K562 (cell line): ENCODE measurements around the gene CEP120. TPM values are rescaled to one million over a fixed set of nuclear protein-coding genes. Genes with fewer than 3 reads are reported as not detected.

ENCODE experiments used
- CREB1 ChIP-seq, 2 experiments: sonication (generic) in 1 of 2; formaldehyde crosslinking in 1 of 2; IDR thresholded peaks; 2 replicates each; pipeline versions ENCODE4 v1.6.1 to v1.8.0; 2012 to 2022; ENCODE audit warnings: inconsistent platforms in 1 of 2, mild to moderate bottlenecking in 1 of 2, missing genetic modification reagents in 1 of 2, moderate library complexity in 1 of 2
- polyA plus RNA-seq, 8 experiments: library from polyadenylated mRNA; depleted of rRNA in 4 of 8; stranded (reverse) in 5 of 8; unstranded in 3 of 8; fragments of >200 nt; fragmentation: Nextera tagmentation in 2 of 8; fragmentation: Illumina TruSeq in 1 of 8; extraction: Ambion mirVana in 2 of 8; extraction: Trizol in 1 of 8; gene quantifications; 2 replicates each; pipeline versions ENCODE4 v1.2.1 to v1.2.3, GENCODE V29; 2011 to 2014; ENCODE audit warnings: inconsistent platforms in 1 of 8, missing spikeins in 1 of 8
- total RNA-seq, 7 experiments: library from RNA; depleted of rRNA in 6 of 7; stranded (reverse); fragments of >200 nt in 6 of 7; fragmentation: Illumina TruSeq in 2 of 7; extraction: Trizol in 2 of 7; gene quantifications; 2 replicates each; pipeline versions ENCODE4 v1.2.1 to v1.2.3, GENCODE V29; 2011 to 2021; ENCODE audit warnings: low replicate concordance in 1 of 7
- TF ChIP-seq, protein P1 (sequence below): fragments of 450-650 bp; IDR thresholded peaks from 2 replicates; pipeline ENCODE4 v1.6.1; 2016; ENCODE audit warnings: low read depth
- TF ChIP-seq, protein P2 (sequence below): fragments of 450-650 bp; IDR thresholded peaks from 2 replicates; pipeline ENCODE4 v1.6.1; 2016; ENCODE audit warnings: mild to moderate bottlenecking, moderate library complexity
- TF ChIP-seq, protein P3 (sequence below): fragments of 450-650 bp; IDR thresholded peaks from one replicate; pipeline ENCODE4 v1.6.1; 2018; ENCODE audit warnings: mild to moderate bottlenecking, moderate library complexity; ENCODE audit not compliant: partially characterized antibody

The CEP120 gene
- total and polyA plus RNA-seq, 9 of the 15 experiments (the other 6 are each of a cell fraction or from before 2014, with no cell fraction given) = 3.3 to 24.9 (median 14.4) TPM

DNA sequence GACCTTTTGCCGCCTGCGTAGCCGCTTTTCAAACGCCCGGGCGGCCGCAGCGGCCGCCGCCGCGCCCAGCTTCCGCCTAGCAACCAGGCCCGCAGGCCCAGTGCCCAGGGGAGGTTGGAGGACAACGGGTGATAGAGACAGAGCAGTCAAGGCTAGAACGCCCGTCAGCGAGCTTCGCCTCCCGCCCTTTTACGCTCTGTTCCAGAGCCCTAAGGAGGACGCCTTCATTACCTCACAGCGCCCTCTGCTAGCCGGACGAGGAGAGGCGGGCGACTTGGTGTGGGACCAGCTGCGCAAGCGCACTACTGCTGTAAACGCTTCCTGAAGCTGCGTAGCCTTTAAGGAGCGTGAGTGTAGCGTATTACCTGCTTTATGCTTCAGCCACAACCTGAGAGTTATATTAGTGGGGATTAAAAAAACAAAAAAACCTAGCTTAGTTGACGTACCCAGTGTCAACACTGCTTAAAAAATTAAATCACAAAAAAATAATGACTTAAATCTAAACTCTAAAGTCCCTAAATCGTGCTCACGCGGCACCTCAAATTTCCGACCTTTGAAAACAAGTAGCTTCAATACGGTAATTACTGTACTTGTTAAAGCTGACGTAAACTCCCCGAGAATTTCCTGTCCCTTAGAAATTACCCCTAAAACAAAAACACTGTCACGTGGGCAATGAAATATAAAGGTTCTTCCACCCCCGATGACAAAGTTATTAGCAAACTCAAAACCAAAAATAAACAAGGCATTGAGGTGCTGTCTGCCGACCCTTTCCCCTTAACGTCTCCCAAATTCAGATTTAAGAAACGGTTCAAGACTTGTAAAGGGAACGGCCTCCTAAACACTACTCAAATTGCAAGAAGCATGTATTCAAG is at the start of gene CEP120 (continued):
- TF ChIP-seq, protein P1, sequence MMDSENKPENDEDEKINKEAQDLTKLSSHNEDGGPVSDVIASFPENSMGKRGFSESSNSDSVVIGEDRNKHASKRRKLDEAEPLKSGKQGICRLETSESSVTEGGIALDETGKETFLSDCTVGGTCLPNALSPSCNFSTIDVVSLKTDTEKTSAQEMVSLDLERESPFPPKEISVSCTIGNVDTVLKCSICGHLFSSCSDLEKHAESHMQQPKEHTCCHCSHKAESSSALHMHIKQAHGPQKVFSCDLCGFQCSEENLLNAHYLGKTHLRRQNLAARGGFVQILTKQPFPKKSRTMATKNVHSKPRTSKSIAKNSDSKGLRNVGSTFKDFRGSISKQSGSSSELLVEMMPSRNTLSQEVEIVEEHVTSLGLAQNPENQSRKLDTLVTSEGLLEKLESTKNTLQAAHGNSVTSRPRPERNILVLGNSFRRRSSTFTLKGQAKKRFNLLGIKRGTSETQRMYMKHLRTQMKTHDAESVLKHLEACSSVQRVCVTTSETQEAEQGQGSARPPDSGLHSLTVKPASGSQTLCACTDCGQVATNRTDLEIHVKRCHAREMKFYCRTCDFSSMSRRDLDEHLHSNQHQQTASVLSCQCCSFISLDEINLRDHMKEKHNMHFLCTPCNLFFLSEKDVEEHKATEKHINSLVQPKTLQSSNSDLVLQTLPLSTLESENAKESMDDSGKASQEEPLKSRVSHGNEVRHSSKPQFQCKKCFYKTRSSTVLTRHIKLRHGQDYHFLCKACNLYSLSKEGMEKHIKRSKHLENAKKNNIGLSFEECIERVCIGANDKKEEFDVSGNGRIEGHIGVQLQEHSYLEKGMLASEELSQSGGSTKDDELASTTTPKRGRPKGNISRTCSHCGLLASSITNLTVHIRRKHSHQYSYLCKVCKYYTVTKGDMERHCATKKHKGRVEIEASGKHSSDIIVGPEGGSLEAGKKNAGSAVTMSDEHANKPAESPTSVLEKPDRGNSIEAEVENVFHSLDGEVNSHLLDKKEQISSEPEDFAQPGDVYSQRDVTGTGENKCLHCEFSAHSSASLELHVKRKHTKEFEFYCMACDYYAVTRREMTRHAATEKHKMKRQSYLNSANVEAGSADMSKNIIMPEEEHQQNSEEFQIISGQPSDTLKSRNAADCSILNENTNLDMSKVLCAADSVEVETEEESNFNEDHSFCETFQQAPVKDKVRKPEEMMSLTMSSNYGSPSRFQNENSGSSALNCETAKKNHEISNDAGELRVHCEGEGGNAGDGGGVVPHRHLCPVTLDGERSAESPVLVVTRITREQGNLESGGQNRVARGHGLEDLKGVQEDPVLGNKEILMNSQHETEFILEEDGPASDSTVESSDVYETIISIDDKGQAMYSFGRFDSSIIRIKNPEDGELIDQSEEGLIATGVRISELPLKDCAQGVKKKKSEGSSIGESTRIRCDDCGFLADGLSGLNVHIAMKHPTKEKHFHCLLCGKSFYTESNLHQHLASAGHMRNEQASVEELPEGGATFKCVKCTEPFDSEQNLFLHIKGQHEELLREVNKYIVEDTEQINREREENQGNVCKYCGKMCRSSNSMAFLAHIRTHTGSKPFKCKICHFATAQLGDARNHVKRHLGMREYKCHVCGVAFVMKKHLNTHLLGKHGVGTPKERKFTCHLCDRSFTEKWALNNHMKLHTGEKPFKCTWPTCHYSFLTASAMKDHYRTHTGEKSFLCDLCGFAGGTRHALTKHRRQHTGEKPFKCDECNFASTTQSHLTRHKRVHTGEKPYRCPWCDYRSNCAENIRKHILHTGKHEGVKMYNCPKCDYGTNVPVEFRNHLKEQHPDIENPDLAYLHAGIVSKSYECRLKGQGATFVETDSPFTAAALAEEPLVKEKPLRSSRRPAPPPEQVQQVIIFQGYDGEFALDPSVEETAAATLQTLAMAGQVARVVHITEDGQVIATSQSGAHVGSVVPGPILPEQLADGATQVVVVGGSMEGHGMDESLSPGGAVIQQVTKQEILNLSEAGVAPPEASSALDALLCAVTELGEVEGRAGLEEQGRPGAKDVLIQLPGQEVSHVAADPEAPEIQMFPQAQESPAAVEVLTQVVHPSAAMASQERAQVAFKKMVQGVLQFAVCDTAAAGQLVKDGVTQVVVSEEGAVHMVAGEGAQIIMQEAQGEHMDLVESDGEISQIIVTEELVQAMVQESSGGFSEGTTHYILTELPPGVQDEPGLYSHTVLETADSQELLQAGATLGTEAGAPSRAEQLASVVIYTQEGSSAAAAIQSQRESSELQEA = no peak
- TF ChIP-seq CREB1 (IDR thresholded peaks at IDR 0.05) (peak; percentile 61), CREB1 (CRISPR knock-in tag; IDR thresholded peaks at IDR 0.05) (peak; percentile 63; the same call in 1 of the 2 replicates)
- TF ChIP-seq, protein P2, sequence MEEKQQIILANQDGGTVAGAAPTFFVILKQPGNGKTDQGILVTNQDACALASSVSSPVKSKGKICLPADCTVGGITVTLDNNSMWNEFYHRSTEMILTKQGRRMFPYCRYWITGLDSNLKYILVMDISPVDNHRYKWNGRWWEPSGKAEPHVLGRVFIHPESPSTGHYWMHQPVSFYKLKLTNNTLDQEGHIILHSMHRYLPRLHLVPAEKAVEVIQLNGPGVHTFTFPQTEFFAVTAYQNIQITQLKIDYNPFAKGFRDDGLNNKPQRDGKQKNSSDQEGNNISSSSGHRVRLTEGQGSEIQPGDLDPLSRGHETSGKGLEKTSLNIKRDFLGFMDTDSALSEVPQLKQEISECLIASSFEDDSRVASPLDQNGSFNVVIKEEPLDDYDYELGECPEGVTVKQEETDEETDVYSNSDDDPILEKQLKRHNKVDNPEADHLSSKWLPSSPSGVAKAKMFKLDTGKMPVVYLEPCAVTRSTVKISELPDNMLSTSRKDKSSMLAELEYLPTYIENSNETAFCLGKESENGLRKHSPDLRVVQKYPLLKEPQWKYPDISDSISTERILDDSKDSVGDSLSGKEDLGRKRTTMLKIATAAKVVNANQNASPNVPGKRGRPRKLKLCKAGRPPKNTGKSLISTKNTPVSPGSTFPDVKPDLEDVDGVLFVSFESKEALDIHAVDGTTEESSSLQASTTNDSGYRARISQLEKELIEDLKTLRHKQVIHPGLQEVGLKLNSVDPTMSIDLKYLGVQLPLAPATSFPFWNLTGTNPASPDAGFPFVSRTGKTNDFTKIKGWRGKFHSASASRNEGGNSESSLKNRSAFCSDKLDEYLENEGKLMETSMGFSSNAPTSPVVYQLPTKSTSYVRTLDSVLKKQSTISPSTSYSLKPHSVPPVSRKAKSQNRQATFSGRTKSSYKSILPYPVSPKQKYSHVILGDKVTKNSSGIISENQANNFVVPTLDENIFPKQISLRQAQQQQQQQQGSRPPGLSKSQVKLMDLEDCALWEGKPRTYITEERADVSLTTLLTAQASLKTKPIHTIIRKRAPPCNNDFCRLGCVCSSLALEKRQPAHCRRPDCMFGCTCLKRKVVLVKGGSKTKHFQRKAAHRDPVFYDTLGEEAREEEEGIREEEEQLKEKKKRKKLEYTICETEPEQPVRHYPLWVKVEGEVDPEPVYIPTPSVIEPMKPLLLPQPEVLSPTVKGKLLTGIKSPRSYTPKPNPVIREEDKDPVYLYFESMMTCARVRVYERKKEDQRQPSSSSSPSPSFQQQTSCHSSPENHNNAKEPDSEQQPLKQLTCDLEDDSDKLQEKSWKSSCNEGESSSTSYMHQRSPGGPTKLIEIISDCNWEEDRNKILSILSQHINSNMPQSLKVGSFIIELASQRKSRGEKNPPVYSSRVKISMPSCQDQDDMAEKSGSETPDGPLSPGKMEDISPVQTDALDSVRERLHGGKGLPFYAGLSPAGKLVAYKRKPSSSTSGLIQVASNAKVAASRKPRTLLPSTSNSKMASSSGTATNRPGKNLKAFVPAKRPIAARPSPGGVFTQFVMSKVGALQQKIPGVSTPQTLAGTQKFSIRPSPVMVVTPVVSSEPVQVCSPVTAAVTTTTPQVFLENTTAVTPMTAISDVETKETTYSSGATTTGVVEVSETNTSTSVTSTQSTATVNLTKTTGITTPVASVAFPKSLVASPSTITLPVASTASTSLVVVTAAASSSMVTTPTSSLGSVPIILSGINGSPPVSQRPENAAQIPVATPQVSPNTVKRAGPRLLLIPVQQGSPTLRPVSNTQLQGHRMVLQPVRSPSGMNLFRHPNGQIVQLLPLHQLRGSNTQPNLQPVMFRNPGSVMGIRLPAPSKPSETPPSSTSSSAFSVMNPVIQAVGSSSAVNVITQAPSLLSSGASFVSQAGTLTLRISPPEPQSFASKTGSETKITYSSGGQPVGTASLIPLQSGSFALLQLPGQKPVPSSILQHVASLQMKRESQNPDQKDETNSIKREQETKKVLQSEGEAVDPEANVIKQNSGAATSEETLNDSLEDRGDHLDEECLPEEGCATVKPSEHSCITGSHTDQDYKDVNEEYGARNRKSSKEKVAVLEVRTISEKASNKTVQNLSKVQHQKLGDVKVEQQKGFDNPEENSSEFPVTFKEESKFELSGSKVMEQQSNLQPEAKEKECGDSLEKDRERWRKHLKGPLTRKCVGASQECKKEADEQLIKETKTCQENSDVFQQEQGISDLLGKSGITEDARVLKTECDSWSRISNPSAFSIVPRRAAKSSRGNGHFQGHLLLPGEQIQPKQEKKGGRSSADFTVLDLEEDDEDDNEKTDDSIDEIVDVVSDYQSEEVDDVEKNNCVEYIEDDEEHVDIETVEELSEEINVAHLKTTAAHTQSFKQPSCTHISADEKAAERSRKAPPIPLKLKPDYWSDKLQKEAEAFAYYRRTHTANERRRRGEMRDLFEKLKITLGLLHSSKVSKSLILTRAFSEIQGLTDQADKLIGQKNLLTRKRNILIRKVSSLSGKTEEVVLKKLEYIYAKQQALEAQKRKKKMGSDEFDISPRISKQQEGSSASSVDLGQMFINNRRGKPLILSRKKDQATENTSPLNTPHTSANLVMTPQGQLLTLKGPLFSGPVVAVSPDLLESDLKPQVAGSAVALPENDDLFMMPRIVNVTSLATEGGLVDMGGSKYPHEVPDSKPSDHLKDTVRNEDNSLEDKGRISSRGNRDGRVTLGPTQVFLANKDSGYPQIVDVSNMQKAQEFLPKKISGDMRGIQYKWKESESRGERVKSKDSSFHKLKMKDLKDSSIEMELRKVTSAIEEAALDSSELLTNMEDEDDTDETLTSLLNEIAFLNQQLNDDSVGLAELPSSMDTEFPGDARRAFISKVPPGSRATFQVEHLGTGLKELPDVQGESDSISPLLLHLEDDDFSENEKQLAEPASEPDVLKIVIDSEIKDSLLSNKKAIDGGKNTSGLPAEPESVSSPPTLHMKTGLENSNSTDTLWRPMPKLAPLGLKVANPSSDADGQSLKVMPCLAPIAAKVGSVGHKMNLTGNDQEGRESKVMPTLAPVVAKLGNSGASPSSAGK = peak; percentile 70
- TF ChIP-seq, protein P3, sequence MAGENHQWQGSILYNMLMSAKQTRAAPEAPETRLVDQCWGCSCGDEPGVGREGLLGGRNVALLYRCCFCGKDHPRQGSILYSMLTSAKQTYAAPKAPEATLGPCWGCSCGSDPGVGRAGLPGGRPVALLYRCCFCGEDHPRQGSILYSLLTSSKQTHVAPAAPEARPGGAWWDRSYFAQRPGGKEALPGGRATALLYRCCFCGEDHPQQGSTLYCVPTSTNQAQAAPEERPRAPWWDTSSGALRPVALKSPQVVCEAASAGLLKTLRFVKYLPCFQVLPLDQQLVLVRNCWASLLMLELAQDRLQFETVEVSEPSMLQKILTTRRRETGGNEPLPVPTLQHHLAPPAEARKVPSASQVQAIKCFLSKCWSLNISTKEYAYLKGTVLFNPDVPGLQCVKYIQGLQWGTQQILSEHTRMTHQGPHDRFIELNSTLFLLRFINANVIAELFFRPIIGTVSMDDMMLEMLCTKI = no peak
